CD14-positive monocyte (primary cell): ENCODE data around the gene APOL1. TPM values are rescaled to one million over a fixed set of nuclear protein-coding genes. Genes with fewer than 3 reads are reported as not detected.
"Not testable (repeated sequence)": the region's sequence is repeated elsewhere in the genome, so short reads cannot be mapped to it uniquely, and the experiment has no call there.

Experiments used
- DNase-seq, 3 donors: peaks; one replicate each; pipeline ENCODE4 v3.0.0-alpha.2; 2011 to 2022
- H2AFZ ChIP-seq: 2 replicates; pipeline ENCODE4 v1.6.0; 2012; ENCODE audit warnings: mild to moderate bottlenecking, low read depth, low read length, inconsistent platforms; ENCODE audit not compliant: insufficient read depth, poor library complexity, severe bottlenecking
- H3K27ac ChIP-seq, 2 donors: 1 replicate in 1 of 2; 2 replicates in 1 of 2; pipeline ENCODE4 v1.5.1; 2012 to 2013; ENCODE audit warnings: low read length in 2 of 2, control low read depth in 1 of 2, inconsistent platforms in 1 of 2, low read depth in 1 of 2, mild to moderate bottlenecking in 1 of 2
- H3K27me3 ChIP-seq, 2 donors: one replicate each; pipeline versions ENCODE4 v1.6.0 to v1.6.1; 2011 to 2013; ENCODE audit warnings: low read length in 2 of 2; ENCODE audit not compliant: control insufficient read depth in 2 of 2, insufficient read depth in 2 of 2
- H3K36me3 ChIP-seq, 2 donors: replicated peaks in 1 of 2; 1 replicate in 1 of 2; 2 replicates in 1 of 2; pipeline versions ENCODE4 v1.5.1 to v1.6.1; 2012 to 2013; ENCODE audit warnings: low read length in 2 of 2, control low read depth in 1 of 2, inconsistent platforms in 1 of 2, mild to moderate bottlenecking in 1 of 2; ENCODE audit not compliant: insufficient read depth in 2 of 2, control insufficient read depth in 1 of 2
- H3K4me1 ChIP-seq, 2 donors: 1 replicate in 1 of 2; 2 replicates in 1 of 2; pipeline versions ENCODE4 v1.5.1 to v1.6.1; 2012 to 2013; ENCODE audit warnings: low read length in 2 of 2, control low read depth in 1 of 2, inconsistent platforms in 1 of 2, mild to moderate bottlenecking in 1 of 2, moderate library complexity in 1 of 2; ENCODE audit not compliant: insufficient read depth in 2 of 2, control insufficient read depth in 1 of 2
- H3K4me2 ChIP-seq: replicated peaks from 2 replicates; pipeline ENCODE3; 2012; ENCODE audit warnings: low read length, moderate library complexity, mild to moderate bottlenecking; ENCODE audit not compliant: poor library complexity, severe bottlenecking; ENCODE audit errors: extremely low read depth
- H3K4me3 ChIP-seq, 3 experiments: fragments of 200-600 bp in 1 of 3; sonication (generic) in 1 of 3; replicated peaks in 1 of 3; 1 replicate in 2 of 3; 2 replicates in 1 of 3; pipeline ENCODE4 v1.5.1; 2011 to 2013; ENCODE audit warnings: low read length in 3 of 3, mild to moderate bottlenecking in 3 of 3, control low read depth in 2 of 3, low read depth in 2 of 3, inconsistent platforms in 1 of 3, moderate library complexity in 1 of 3
- H3K79me2 ChIP-seq: 2 replicates; pipeline ENCODE4 v1.6.0; 2012; ENCODE audit warnings: mild to moderate bottlenecking, control low read depth, inconsistent platforms, low read length, moderate library complexity; ENCODE audit not compliant: insufficient read depth
- H3K9ac ChIP-seq: 2 replicates; pipeline ENCODE4 v1.6.0; 2017; ENCODE audit warnings: low read length, mild to moderate bottlenecking; ENCODE audit not compliant: insufficient read depth, poor library complexity, severe bottlenecking
- H3K9me3 ChIP-seq, 2 donors: replicated peaks in 1 of 2; 1 replicate in 1 of 2; 2 replicates in 1 of 2; pipeline versions ENCODE4 v1.5.1 to v1.6.1; 2012 to 2013; ENCODE audit warnings: low read length in 2 of 2, control low read depth in 1 of 2; ENCODE audit not compliant: control insufficient read depth in 1 of 2, insufficient read depth in 1 of 2
- H4K20me1 ChIP-seq: 2 replicates; pipeline ENCODE4 v1.6.0; 2012; ENCODE audit warnings: mild to moderate bottlenecking, low read length, control low read depth, moderate library complexity; ENCODE audit not compliant: insufficient read depth
- H3K27ac Mint-ChIP-seq, 7 donors: one replicate each; pipeline ENCODE4 v1.8.0; 2020; ENCODE audit warnings: mild to moderate bottlenecking in 7 of 7, mixed read lengths in 7 of 7, moderate library complexity in 6 of 7, inconsistent platforms in 2 of 7
- H3K27me3 Mint-ChIP-seq, 3 donors: one replicate each; pipeline ENCODE4 v1.8.0; 2021 to 2022; ENCODE audit warnings: low read depth in 3 of 3, mild to moderate bottlenecking in 3 of 3, mixed read lengths in 3 of 3, moderate library complexity in 3 of 3, inconsistent platforms in 1 of 3
- H3K36me3 Mint-ChIP-seq, 2 donors: one replicate each; pipeline ENCODE4 v1.8.0; 2020; ENCODE audit warnings: mixed read lengths in 2 of 2, inconsistent platforms in 1 of 2, mild to moderate bottlenecking in 1 of 2
- H3K4me1 Mint-ChIP-seq: one replicate; pipeline ENCODE4 v1.8.0; 2020; ENCODE audit warnings: mild to moderate bottlenecking, mixed read lengths
- H3K4me3 Mint-ChIP-seq, 2 donors: one replicate each; pipeline ENCODE4 v1.8.0; 2020; ENCODE audit warnings: mild to moderate bottlenecking in 2 of 2, mixed read lengths in 2 of 2, moderate library complexity in 1 of 2
- H3K9me3 Mint-ChIP-seq, 7 donors: one replicate each; pipeline ENCODE4 v1.8.0; 2020 to 2022; ENCODE audit warnings: mixed read lengths in 7 of 7, mild to moderate bottlenecking in 6 of 7, moderate library complexity in 6 of 7, inconsistent platforms in 2 of 7
- CTCF ChIP-seq: fragments of 200-600 bp; IDR thresholded peaks from one replicate; pipeline ENCODE4 v1.8.0; 2022; ENCODE audit warnings: antibody characterized with exemption, mild to moderate bottlenecking
- WGBS: methylation state at CpG from one replicate; pipeline ENCODE4 v1.1.5; 2013; ENCODE audit warnings: missing lambda C conversion rate; ENCODE audit not compliant: insufficient coverage; 5-methylcytosine and 5-hydroxymethylcytosine counted together
- intact Hi-C, 2 donors: fragments of 100-400 bp; cut with micrococcal nuclease; formaldehyde crosslinking; loops; one replicate each; pipeline versions ENCODE4 v1.15.0 to v1.15.1; 2023
- polyA plus RNA-seq, 3 donors: library from polyadenylated mRNA; depleted of rRNA in 1 of 3; unstranded in 2 of 3; stranded (reverse) in 1 of 3; fragments of 300-500 nt in 2 of 3; fragments of >200 nt in 1 of 3; fragmentation: Illumina TruSeq in 2 of 3; gene quantifications; 1 replicate in 2 of 3; 2 replicates in 1 of 3; pipeline ENCODE4 v1.2.3, GENCODE V29; 2012 to 2021

Gene APOL1
- polyA plus RNA-seq, 3 donors, result 3.4 to 7.5 (median 6.1) TPM

- Histone ChIP-seq H3K27ac (no peak overlapping the region), H3K79me2 (no peaks in the 10 kb centered on the region), H3K27me3 (no peaks in the 10 kb centered on the region), H4K20me1 (peaks cover 27% of the 10 kb centered on the region), H3K36me3 (peaks cover 55 to 80% of the 10 kb centered on the region in 2 donors), H2AFZ (no peak overlapping the region), H3K4me2 (no peak overlapping the region), H3K9ac (no peak overlapping the region), H3K9me3 (no peaks in the 10 kb centered on the region), H3K4me1 (peaks cover 0 to 5% of the 10 kb centered on the region in 2 donors), H3K4me3 (no peak overlapping the region)
- TF ChIP-seq CTCF, result no peak
- Mint-ChIP-seq H3K36me3 (peaks cover 85 to 90% of the 10 kb centered on the region in 2 donors), H3K9me3 (no peaks in the 10 kb centered on the region), H3K4me3 (no peak overlapping the region), H3K4me1 (peaks cover 11% of the 10 kb centered on the region), H3K27me3 (no peaks in the 10 kb centered on the region), H3K27ac (no peak overlapping the region)
- 100% methylated on average over 2 of the region's 7 CpGs for WGBS
- intact Hi-C loops, result no loop called here
- no peak for DNase-seq
Measured at GRCh38 chr22:36228944-36229343, 24.0 kb upstream of the APOL1 start.

DNA sequence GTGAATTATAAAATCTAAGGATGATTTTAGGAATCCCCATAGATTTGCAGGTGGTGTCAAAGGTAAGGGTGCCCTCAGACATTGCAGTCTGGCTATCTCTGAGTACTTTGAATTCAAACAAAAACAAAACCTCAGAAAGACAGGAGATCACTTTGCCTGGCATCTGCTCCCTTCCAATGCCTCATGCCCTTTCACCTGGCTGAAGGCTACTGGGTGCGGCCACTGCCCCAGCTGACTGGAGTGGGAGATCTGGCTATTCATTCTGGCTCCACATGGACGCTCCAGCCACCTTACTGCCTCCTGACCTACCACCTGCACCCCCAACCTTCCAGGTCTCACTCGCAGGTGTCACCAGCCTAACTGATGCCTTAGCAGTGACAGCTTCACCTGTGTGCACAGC, 23.3 kb upstream of the APOL1 start:
- peaks cover 84 to 92% of the 10 kb centered on the region in 2 donors for H3K36me3 Mint-ChIP-seq
- H3K27ac ChIP-seq, H3K9me3 ChIP-seq, H3K4me3 ChIP-seq, H3K9me3 Mint-ChIP-seq, H3K4me1 ChIP-seq, H3K4me2 ChIP-seq, H3K27me3 ChIP-seq, H3K9ac ChIP-seq, H2AFZ ChIP-seq, H3K4me3 Mint-ChIP-seq, H3K79me2 ChIP-seq, H3K27ac Mint-ChIP-seq, DNase-seq, H3K27me3 Mint-ChIP-seq: not testable (repeated sequence)
- 100% methylated on average over 1 of the region's 3 CpGs for WGBS
- intact Hi-C loops, result loop anchor here in 1 of 2 donors (5.0 kb wide), 1 partner anchor 32 kb away; no protein-coding TSS in a partner anchor
- Histone ChIP-seq H4K20me1 (peaks cover 34% of the 10 kb centered on the region), H3K36me3 (peaks cover 55 to 87% of the 10 kb centered on the region in 2 donors)
- H3K4me1 Mint-ChIP-seq, result peaks cover 12% of the 10 kb centered on the region

DNA sequence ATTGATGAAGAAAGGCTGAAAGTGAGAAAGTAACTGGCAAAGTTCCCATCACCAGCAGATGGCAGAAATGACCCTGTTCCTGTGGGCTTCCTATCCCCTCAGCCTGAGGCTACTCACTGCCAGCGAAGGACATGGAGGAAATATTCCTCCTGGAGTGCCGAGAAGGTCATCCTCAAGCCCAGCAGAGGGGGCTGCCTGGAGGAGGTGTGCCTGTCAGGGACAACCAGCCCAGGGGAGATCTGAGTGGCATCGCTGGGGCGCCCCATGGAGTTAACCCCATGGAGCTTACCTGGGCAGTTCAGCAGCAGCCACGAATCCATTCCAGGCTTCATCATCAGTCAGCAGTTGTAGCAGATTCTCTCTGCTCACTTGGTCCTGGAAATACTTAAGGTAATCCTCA, 21.9 kb upstream of the APOL1 start:
- H3K4me1 ChIP-seq, H3K27me3 Mint-ChIP-seq, H2AFZ ChIP-seq, H3K4me3 Mint-ChIP-seq, H3K27ac ChIP-seq, H3K79me2 ChIP-seq, H3K27me3 ChIP-seq, H3K4me2 ChIP-seq, H3K4me3 ChIP-seq, H3K27ac Mint-ChIP-seq, H3K9me3 Mint-ChIP-seq, DNase-seq, H3K9ac ChIP-seq, H3K9me3 ChIP-seq: not testable (repeated sequence)
- Mint-ChIP-seq H3K4me1 (peaks cover 22% of the 10 kb centered on the region), H3K36me3 (peaks cover 92 to 96% of the 10 kb centered on the region in 2 donors)
- Histone ChIP-seq H3K36me3 (peaks cover 55 to 98% of the 10 kb centered on the region in 2 donors), H4K20me1 (peaks cover 40% of the 10 kb centered on the region)
- intact Hi-C loops, result loop anchor here in 1 of 2 donors (5.0 kb wide), 1 partner anchor 34 kb away; no protein-coding TSS in a partner anchor
- 66% methylated on average over 5 of the region's 5 CpGs for WGBS
